Measurements from ENCODE around the gene MAP4K4. TPM values are rescaled to one million over a fixed set of nuclear protein-coding genes. Genes with fewer than 3 reads are reported as not detected.
A peak's percentile ranks its signal among the peaks of the same experiment; 100 is the strongest.

The MAP4K4 gene
- total and polyA plus RNA-seq, 4 donors = 19.7 to 91.7 (median 54.0) TPM

- ATAC-seq (ENCODE audit: insufficient read depth, low FRiP score) = no peak
- 81 to 83% methylated on average over 5 of the region's 5 CpGs for WGBS, 2 donors
- H3K36me3 ChIP-seq (ENCODE audit: control insufficient read depth in 4 of 4, insufficient read depth in 4 of 4, low read length in 4 of 4) = peaks cover 8 to 52% (median 21%) of the 10 kb centered on the region in 4 donors
Measured at GRCh38 chr2:101830555-101830954, 133.0 kb downstream of the MAP4K4 start.

GRCh38 chr2:101831351-101831865, 133.9 kb downstream of the MAP4K4 start:
- no peaks in the 10 kb centered on the region for H3K27me3 ChIP-seq (ENCODE audit: control insufficient read depth in 3 of 3, insufficient read depth in 3 of 3, low read length in 2 of 3)
- H3K9ac ChIP-seq (ENCODE audit: insufficient read depth in 1 of 2, low read length in 2 of 2) = no peak overlapping the region
- ATAC-seq (ENCODE audit: insufficient read depth, low FRiP score) = peak; percentile 38
- H3K36me3 ChIP-seq (ENCODE audit: control insufficient read depth in 4 of 4, insufficient read depth in 4 of 4, low read length in 4 of 4) = peaks cover 11 to 54% (median 21%) of the 10 kb centered on the region in 4 donors
- H3K4me3 ChIP-seq = no peak overlapping the region
- peaks cover 11 to 36% (median 33%) of the 10 kb centered on the region in 5 donors for H3K4me1 ChIP-seq (ENCODE audit: control insufficient read depth in 5 of 5, insufficient read depth in 5 of 5, low read length in 5 of 5)
- no peaks in the 10 kb centered on the region for H3K9me3 ChIP-seq (ENCODE audit: control insufficient read depth in 4 of 4, insufficient read depth in 3 of 4, low read length in 3 of 4)
- peak; percentile 66 to 74 (median 73) for DNase-seq
- TF ChIP-seq, protein P1, sequence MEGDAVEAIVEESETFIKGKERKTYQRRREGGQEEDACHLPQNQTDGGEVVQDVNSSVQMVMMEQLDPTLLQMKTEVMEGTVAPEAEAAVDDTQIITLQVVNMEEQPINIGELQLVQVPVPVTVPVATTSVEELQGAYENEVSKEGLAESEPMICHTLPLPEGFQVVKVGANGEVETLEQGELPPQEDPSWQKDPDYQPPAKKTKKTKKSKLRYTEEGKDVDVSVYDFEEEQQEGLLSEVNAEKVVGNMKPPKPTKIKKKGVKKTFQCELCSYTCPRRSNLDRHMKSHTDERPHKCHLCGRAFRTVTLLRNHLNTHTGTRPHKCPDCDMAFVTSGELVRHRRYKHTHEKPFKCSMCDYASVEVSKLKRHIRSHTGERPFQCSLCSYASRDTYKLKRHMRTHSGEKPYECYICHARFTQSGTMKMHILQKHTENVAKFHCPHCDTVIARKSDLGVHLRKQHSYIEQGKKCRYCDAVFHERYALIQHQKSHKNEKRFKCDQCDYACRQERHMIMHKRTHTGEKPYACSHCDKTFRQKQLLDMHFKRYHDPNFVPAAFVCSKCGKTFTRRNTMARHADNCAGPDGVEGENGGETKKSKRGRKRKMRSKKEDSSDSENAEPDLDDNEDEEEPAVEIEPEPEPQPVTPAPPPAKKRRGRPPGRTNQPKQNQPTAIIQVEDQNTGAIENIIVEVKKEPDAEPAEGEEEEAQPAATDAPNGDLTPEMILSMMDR (IDR thresholded peaks at IDR 0.05; ENCODE audit: control extremely low read depth, extremely low read depth) = peak; percentile 64
- peak overlapping the region in 1 of 2 donors; percentile 50 for H3K27ac ChIP-seq (ENCODE audit: low read depth in 1 of 2, low read length in 1 of 2)
- 55% methylated on average over 5 of the region's 5 CpGs for WGBS, 2 donors

More at GRCh38 chr2:101830555-101830954, 133.0 kb downstream of the MAP4K4 start:
- H3K9ac ChIP-seq (ENCODE audit: insufficient read depth in 1 of 2, low read length in 2 of 2) = no peak overlapping the region
- H3K9me3 ChIP-seq (ENCODE audit: control insufficient read depth in 4 of 4, insufficient read depth in 3 of 4, low read length in 3 of 4) = no peaks in the 10 kb centered on the region
- DNase-seq = no peak
- peak overlapping the region; percentile 2 to 4 for H3K27ac ChIP-seq (ENCODE audit: low read depth in 1 of 2, low read length in 1 of 2)
- no peak overlapping the region for H3K4me3 ChIP-seq
- H3K4me1 ChIP-seq (ENCODE audit: control insufficient read depth in 5 of 5, insufficient read depth in 5 of 5, low read length in 5 of 5) = peaks cover 11 to 40% (median 34%) of the 10 kb centered on the region in 5 donors
- TF ChIP-seq, protein P1 (IDR thresholded peaks at IDR 0.05; ENCODE audit: control extremely low read depth, extremely low read depth) = no peak
- H3K27me3 ChIP-seq (ENCODE audit: control insufficient read depth in 3 of 3, insufficient read depth in 3 of 3, low read length in 2 of 3) = no peaks in the 10 kb centered on the region

DNA sequence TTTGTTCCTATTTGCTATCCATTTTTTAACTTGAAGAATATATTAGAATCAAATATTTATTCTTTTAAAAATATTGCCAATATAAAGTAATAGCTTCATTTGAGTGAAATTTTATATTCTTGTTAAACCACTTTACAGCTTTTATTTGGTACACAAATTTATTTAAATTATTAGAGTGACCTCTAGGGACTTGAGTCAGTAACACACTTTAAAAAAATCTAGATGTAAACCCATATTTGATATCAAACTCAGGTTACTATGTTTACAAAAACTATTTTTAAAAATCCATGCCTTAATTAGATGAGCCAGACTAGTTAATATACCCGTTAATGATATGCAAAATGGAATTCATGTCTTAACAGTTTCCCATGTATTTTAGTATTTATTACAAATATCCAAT, 134.6 kb downstream of the MAP4K4 start:
- TF ChIP-seq, protein P1 (IDR thresholded peaks at IDR 0.05; ENCODE audit: control extremely low read depth, extremely low read depth) = peak; percentile 3
- DNase-seq = no peak

More for the DNA sequence above, 134.6 kb downstream of the MAP4K4 start:
- peaks cover 11 to 29% (median 29%) of the 10 kb centered on the region in 5 donors for H3K4me1 ChIP-seq (ENCODE audit: control insufficient read depth in 5 of 5, insufficient read depth in 5 of 5, low read length in 5 of 5)
- no peak overlapping the region for H3K4me3 ChIP-seq
- WGBS, 2 donors = 72 to 84% methylated on average over 1 of the region's 1 CpG
- no peak for ATAC-seq (ENCODE audit: insufficient read depth, low FRiP score)
- no peaks in the 10 kb centered on the region for H3K9me3 ChIP-seq (ENCODE audit: control insufficient read depth in 4 of 4, insufficient read depth in 3 of 4, low read length in 3 of 4)
- no peak overlapping the region for H3K27ac ChIP-seq (ENCODE audit: low read depth in 1 of 2, low read length in 1 of 2)
- no peak overlapping the region for H3K9ac ChIP-seq (ENCODE audit: insufficient read depth in 1 of 2, low read length in 2 of 2)
- no peaks in the 10 kb centered on the region for H3K27me3 ChIP-seq (ENCODE audit: control insufficient read depth in 3 of 3, insufficient read depth in 3 of 3, low read length in 2 of 3)
- H3K36me3 ChIP-seq (ENCODE audit: control insufficient read depth in 4 of 4, insufficient read depth in 4 of 4, low read length in 4 of 4) = peaks cover 11 to 55% (median 24%) of the 10 kb centered on the region in 4 donors

All from lung (tissue), 12 donors.